HepG2 (cell line): Measurements from ENCODE around the gene CHST6. TPM values are rescaled to one million over a fixed set of nuclear protein-coding genes. Genes with fewer than 3 reads are reported as not detected.

Experiments
- ARHGAP35 ChIP-seq: sonication (generic); formaldehyde crosslinking; IDR thresholded peaks from 2 replicates; pipeline ENCODE4 v1.9.0; 2022; ENCODE audit warnings: mild to moderate bottlenecking, inconsistent platforms, moderate library complexity, missing genetic modification reagents, borderline replicate concordance
- KLF6 ChIP-seq: IDR thresholded peaks from 2 replicates; pipeline ENCODE4 v1.8.0; 2016; ENCODE audit warnings: missing biosample characterization, missing genetic modification reagents
- PAXIP1 ChIP-seq: sonication (generic); formaldehyde crosslinking; conservative IDR thresholded peaks from 2 replicates; pipeline ENCODE4 v1.4.0; 2020; ENCODE audit warnings: mild to moderate bottlenecking, missing genetic modification reagents, moderate library complexity
- SMAD1 ChIP-seq: sonication (generic); formaldehyde crosslinking; IDR thresholded peaks from 2 replicates; pipeline ENCODE4 v1.4.0; 2020; ENCODE audit warnings: missing genetic modification reagents, low read depth, mild to moderate bottlenecking, borderline replicate concordance
- YY1 ChIP-seq: IDR thresholded peaks from 2 replicates; pipeline ENCODE4 v1.6.1; 2011; ENCODE audit warnings: low read length, low read depth, moderate library complexity, mild to moderate bottlenecking; ENCODE audit not compliant: insufficient read depth, insufficient replicate concordance
- ZBTB14 ChIP-seq: sonication (generic); formaldehyde crosslinking; IDR thresholded peaks from 2 replicates; pipeline ENCODE4 v1.4.0; 2020; ENCODE audit warnings: missing genetic modification reagents
- ZNF256 ChIP-seq: sonication (generic); formaldehyde crosslinking; conservative IDR thresholded peaks from 2 replicates; pipeline ENCODE4 v1.4.0; 2020; ENCODE audit warnings: missing genetic modification reagents
- polyA plus RNA-seq, 8 experiments: library from polyadenylated mRNA; depleted of rRNA in 3 of 8; stranded (reverse) in 7 of 8; unstranded in 1 of 8; fragments of >200 nt; fragmentation: Illumina TruSeq in 4 of 8; extraction: Trizol in 4 of 8; gene quantifications; 2 replicates each; pipeline versions ENCODE4 v1.2.1 to v1.2.3, GENCODE V29; 2011 to 2016; ENCODE audit warnings: low read depth in 4 of 8, missing spikeins in 1 of 8, mixed read lengths in 1 of 8; ENCODE audit not compliant: insufficient read depth in 1 of 8
- total RNA-seq, 5 experiments: library from RNA; depleted of rRNA; stranded (reverse); fragments of >200 nt; fragmentation: Illumina TruSeq; extraction: Trizol; gene quantifications; 2 replicates each; pipeline ENCODE4 v1.2.3, GENCODE V29; 2016; ENCODE audit warnings: low read depth in 1 of 5
- TF ChIP-seq, protein P1 (sequence below): sonication (generic); formaldehyde crosslinking; IDR thresholded peaks from 2 replicates; pipeline ENCODE4 v1.5.0; 2020; ENCODE audit warnings: mild to moderate bottlenecking, missing genetic modification reagents, moderate library complexity
- TF ChIP-seq, protein P2 (sequence below): IDR thresholded peaks from 2 replicates; pipeline ENCODE4 v1.6.1; 2016; ENCODE audit warnings: low read depth, missing genetic modification reagents, missing compliant biosample characterization
- TF ChIP-seq, protein P3 (sequence below): sonication (generic); formaldehyde crosslinking; IDR thresholded peaks from 2 replicates; pipeline ENCODE4 v1.4.0; 2020; ENCODE audit warnings: missing genetic modification reagents

CHST6 gene
- total and polyA plus RNA-seq, 2 of the 13 experiments (the other 11 are each of a cell fraction or from before 2014, with no cell fraction given), result 0.18 to 0.91 TPM

- TF ChIP-seq PAXIP1 (CRISPR knock-in tag), result peak; percentile 12; the same call in 1 of the 2 replicates
- TF ChIP-seq, protein P1, sequence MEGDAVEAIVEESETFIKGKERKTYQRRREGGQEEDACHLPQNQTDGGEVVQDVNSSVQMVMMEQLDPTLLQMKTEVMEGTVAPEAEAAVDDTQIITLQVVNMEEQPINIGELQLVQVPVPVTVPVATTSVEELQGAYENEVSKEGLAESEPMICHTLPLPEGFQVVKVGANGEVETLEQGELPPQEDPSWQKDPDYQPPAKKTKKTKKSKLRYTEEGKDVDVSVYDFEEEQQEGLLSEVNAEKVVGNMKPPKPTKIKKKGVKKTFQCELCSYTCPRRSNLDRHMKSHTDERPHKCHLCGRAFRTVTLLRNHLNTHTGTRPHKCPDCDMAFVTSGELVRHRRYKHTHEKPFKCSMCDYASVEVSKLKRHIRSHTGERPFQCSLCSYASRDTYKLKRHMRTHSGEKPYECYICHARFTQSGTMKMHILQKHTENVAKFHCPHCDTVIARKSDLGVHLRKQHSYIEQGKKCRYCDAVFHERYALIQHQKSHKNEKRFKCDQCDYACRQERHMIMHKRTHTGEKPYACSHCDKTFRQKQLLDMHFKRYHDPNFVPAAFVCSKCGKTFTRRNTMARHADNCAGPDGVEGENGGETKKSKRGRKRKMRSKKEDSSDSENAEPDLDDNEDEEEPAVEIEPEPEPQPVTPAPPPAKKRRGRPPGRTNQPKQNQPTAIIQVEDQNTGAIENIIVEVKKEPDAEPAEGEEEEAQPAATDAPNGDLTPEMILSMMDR (CRISPR knock-in tag), result 0 out of 2 replicates have a peak, but pooled peaks have one; percentile 9
- TF ChIP-seq ZNF256 (CRISPR knock-in tag), result peak; percentile 63; the same call in 1 of the 2 replicates
- TF ChIP-seq ZBTB14 (CRISPR knock-in tag), result 0 out of 2 replicates have a peak, but pooled peaks have one; percentile 26
- TF ChIP-seq SMAD1 (CRISPR knock-in tag), result 0 out of 2 replicates have a peak, but pooled peaks have one; percentile 7
- TF ChIP-seq ARHGAP35 (CRISPR knock-in tag), result 0 out of 2 replicates have a peak, but pooled peaks have one; percentile 43
- TF ChIP-seq, protein P2, sequence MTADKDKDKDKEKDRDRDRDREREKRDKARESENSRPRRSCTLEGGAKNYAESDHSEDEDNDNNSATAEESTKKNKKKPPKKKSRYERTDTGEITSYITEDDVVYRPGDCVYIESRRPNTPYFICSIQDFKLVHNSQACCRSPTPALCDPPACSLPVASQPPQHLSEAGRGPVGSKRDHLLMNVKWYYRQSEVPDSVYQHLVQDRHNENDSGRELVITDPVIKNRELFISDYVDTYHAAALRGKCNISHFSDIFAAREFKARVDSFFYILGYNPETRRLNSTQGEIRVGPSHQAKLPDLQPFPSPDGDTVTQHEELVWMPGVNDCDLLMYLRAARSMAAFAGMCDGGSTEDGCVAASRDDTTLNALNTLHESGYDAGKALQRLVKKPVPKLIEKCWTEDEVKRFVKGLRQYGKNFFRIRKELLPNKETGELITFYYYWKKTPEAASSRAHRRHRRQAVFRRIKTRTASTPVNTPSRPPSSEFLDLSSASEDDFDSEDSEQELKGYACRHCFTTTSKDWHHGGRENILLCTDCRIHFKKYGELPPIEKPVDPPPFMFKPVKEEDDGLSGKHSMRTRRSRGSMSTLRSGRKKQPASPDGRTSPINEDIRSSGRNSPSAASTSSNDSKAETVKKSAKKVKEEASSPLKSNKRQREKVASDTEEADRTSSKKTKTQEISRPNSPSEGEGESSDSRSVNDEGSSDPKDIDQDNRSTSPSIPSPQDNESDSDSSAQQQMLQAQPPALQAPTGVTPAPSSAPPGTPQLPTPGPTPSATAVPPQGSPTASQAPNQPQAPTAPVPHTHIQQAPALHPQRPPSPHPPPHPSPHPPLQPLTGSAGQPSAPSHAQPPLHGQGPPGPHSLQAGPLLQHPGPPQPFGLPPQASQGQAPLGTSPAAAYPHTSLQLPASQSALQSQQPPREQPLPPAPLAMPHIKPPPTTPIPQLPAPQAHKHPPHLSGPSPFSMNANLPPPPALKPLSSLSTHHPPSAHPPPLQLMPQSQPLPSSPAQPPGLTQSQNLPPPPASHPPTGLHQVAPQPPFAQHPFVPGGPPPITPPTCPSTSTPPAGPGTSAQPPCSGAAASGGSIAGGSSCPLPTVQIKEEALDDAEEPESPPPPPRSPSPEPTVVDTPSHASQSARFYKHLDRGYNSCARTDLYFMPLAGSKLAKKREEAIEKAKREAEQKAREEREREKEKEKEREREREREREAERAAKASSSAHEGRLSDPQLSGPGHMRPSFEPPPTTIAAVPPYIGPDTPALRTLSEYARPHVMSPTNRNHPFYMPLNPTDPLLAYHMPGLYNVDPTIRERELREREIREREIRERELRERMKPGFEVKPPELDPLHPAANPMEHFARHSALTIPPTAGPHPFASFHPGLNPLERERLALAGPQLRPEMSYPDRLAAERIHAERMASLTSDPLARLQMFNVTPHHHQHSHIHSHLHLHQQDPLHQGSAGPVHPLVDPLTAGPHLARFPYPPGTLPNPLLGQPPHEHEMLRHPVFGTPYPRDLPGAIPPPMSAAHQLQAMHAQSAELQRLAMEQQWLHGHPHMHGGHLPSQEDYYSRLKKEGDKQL (CRISPR knock-in tag), result peak; percentile 4; the same call in 1 of the 2 replicates
- peak; percentile 2 for TF ChIP-seq YY1
- TF ChIP-seq KLF6 (CRISPR knock-in tag), result peak; percentile 43; the same call in 1 of the 2 replicates
- TF ChIP-seq, protein P3, sequence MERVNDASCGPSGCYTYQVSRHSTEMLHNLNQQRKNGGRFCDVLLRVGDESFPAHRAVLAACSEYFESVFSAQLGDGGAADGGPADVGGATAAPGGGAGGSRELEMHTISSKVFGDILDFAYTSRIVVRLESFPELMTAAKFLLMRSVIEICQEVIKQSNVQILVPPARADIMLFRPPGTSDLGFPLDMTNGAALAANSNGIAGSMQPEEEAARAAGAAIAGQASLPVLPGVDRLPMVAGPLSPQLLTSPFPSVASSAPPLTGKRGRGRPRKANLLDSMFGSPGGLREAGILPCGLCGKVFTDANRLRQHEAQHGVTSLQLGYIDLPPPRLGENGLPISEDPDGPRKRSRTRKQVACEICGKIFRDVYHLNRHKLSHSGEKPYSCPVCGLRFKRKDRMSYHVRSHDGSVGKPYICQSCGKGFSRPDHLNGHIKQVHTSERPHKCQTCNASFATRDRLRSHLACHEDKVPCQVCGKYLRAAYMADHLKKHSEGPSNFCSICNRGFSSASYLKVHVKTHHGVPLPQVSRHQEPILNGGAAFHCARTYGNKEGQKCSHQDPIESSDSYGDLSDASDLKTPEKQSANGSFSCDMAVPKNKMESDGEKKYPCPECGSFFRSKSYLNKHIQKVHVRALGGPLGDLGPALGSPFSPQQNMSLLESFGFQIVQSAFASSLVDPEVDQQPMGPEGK (CRISPR knock-in tag), result peak; percentile 21; the same call in 1 of the 2 replicates
Measured at GRCh38 chr16:75463389-75464121, 31.7 kb downstream of the CHST6 start (continued).
